OCI-LY7 (cell line): ENCODE data around the gene GAP43.

ENCODE experiments used
- EZH2phosphoT487 ChIP-seq: fragments of 200-600 bp; sonication (generic); IDR thresholded peaks from 2 replicates; pipeline ENCODE4 v1.6.1; 2018; ENCODE audit warnings: low read depth, borderline replicate concordance, mild to moderate bottlenecking, mixed run types, antibody characterized with exemption, low read length, moderate library complexity, mixed read lengths
- TF ChIP-seq, protein P1 (sequence below): fragments of 200-600 bp; sonication (generic); conservative IDR thresholded peaks from 2 replicates; pipeline ENCODE4 v1.5.1; 2014; ENCODE audit warnings: mild to moderate bottlenecking, antibody characterized with exemption, low read length, moderate library complexity, mixed read lengths

DNA sequence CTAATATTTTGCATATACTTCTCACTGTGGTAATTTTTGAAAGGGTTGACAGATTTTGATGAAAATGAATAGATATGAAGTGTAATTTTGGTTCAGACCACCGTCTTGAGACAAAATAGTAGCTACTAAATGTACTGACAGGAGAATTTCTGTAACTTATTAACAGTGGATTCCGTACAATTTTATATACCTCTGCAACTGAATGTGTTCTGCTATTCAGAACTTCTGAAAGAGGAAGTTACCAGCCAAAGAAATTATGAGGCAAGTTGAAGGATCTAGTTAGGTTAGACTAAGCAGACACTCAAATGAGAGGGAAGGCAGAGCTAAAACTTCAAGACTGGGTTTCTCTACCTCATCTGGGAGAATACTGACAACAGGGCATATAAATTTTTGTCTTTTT, 29.4 kb downstream of the GAP43 start:
- TF ChIP-seq, protein P1, sequence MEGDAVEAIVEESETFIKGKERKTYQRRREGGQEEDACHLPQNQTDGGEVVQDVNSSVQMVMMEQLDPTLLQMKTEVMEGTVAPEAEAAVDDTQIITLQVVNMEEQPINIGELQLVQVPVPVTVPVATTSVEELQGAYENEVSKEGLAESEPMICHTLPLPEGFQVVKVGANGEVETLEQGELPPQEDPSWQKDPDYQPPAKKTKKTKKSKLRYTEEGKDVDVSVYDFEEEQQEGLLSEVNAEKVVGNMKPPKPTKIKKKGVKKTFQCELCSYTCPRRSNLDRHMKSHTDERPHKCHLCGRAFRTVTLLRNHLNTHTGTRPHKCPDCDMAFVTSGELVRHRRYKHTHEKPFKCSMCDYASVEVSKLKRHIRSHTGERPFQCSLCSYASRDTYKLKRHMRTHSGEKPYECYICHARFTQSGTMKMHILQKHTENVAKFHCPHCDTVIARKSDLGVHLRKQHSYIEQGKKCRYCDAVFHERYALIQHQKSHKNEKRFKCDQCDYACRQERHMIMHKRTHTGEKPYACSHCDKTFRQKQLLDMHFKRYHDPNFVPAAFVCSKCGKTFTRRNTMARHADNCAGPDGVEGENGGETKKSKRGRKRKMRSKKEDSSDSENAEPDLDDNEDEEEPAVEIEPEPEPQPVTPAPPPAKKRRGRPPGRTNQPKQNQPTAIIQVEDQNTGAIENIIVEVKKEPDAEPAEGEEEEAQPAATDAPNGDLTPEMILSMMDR = no peak
- TF ChIP-seq EZH2phosphoT487 = no peak
